HEK293T (cell line): Measurements from ENCODE around the gene TAS2R43.
"Not testable (repeated sequence)": the region's sequence is repeated elsewhere in the genome, so short reads cannot be mapped to it uniquely, and the experiment has no call there.

ENCODE experiments used
- BHLHE40 ChIP-seq: fragments of 450-650 bp; IDR thresholded peaks from 2 replicates; pipeline ENCODE4 v1.6.1; 2016; ENCODE audit warnings: mild to moderate bottlenecking, moderate library complexity, borderline replicate concordance
- FOXM1 ChIP-seq: fragments of 450-650 bp; IDR thresholded peaks from 2 replicates; pipeline ENCODE4 v1.6.1; 2017; ENCODE audit warnings: mild to moderate bottlenecking, borderline replicate concordance
- L3MBTL2 ChIP-seq: fragments of 450-650 bp; conservative IDR thresholded peaks from 2 replicates; pipeline ENCODE4 v1.6.1; 2016; ENCODE audit warnings: mild to moderate bottlenecking
- LEF1 ChIP-seq: fragments of 450-650 bp; IDR thresholded peaks from 2 replicates; pipeline ENCODE4 v1.6.1; 2017; ENCODE audit warnings: mild to moderate bottlenecking, borderline replicate concordance
- SP1 ChIP-seq: fragments of 450-650 bp; IDR thresholded peaks from 2 replicates; pipeline ENCODE4 v1.6.1; 2017
- SUZ12 ChIP-seq: fragments of 450-650 bp; IDR thresholded peaks from 2 replicates; pipeline ENCODE4 v1.6.1; 2016; ENCODE audit warnings: mild to moderate bottlenecking
- TARDBP ChIP-seq: fragments of 450-650 bp; IDR thresholded peaks from 2 replicates; pipeline ENCODE4 v1.6.1; 2016
- ZNF384 ChIP-seq: fragments of 450-650 bp; IDR thresholded peaks from 2 replicates; pipeline ENCODE4 v1.6.1; 2016

- TF ChIP-seq FOXM1, BHLHE40, SP1, SUZ12, LEF1, TARDBP, L3MBTL2, ZNF384: not testable (repeated sequence)
These were observed 22.0 kb upstream of the TAS2R43 start for GRCh38 chr12:11114130-11114529.
